Spinal cord (tissue), 10 donors: ENCODE measurements around the gene KCNJ14. TPM values are rescaled to one million over a fixed set of nuclear protein-coding genes. Genes with fewer than 3 reads are reported as not detected.
"Not testable (repeated sequence)": the region's sequence is repeated elsewhere in the genome, so short reads cannot be mapped to it uniquely, and the experiment has no call there.

ENCODE experiments used
- DNase-seq, 6 donors: peaks; one replicate each; pipeline versions ENCODE4 v3.0.0 to v3.0.0-alpha.2; 2013 to 2015; ENCODE audit warnings: low spot score in 6 of 6, low read depth in 4 of 6
- H3K27ac ChIP-seq: one replicate; pipeline ENCODE4 v1.5.1; 2013; ENCODE audit warnings: low read depth, low read length, control low read depth
- H3K27me3 ChIP-seq: one replicate; pipeline ENCODE4 v1.6.1; 2013; ENCODE audit warnings: low read length; ENCODE audit not compliant: control insufficient read depth, insufficient read depth
- H3K36me3 ChIP-seq: one replicate; pipeline ENCODE4 v1.6.1; 2013; ENCODE audit warnings: low read length; ENCODE audit not compliant: control insufficient read depth, insufficient read depth
- H3K4me1 ChIP-seq: one replicate; pipeline ENCODE4 v1.6.1; 2013; ENCODE audit warnings: low read length; ENCODE audit not compliant: control insufficient read depth, insufficient read depth
- H3K4me3 ChIP-seq: one replicate; pipeline ENCODE4 v1.5.1; 2013; ENCODE audit warnings: low read depth, low read length, control low read depth
- H3K9me3 ChIP-seq: one replicate; pipeline ENCODE4 v1.6.1; 2013; ENCODE audit warnings: low read length; ENCODE audit not compliant: control insufficient read depth, insufficient read depth
- WGBS: methylation state at CpG from one replicate; pipeline ENCODE4 v1.1.5; 2013; ENCODE audit warnings: missing lambda C conversion rate; ENCODE audit not compliant: insufficient coverage; 5-methylcytosine and 5-hydroxymethylcytosine counted together
- polyA plus RNA-seq, 2 donors: library from polyadenylated mRNA; unstranded; fragments of 120-200 nt; gene quantifications; one replicate each; pipeline ENCODE4 v1.2.1, GENCODE V29; 2013; ENCODE audit not compliant: insufficient read length in 2 of 2
- total RNA-seq, 2 donors: library from RNA; depleted of rRNA in 1 of 2; stranded (reverse); fragments of 120-200 nt in 1 of 2; fragments of >200 nt in 1 of 2; gene quantifications; one replicate each; pipeline versions ENCODE4 v1.2.3 to v1.2.4, GENCODE V29; 2013 to 2014
- donor health status: healthy.

The KCNJ14 gene
- total and polyA plus RNA-seq, 4 donors: 0.61 to 2.1 (median 1.3) TPM

DNA sequence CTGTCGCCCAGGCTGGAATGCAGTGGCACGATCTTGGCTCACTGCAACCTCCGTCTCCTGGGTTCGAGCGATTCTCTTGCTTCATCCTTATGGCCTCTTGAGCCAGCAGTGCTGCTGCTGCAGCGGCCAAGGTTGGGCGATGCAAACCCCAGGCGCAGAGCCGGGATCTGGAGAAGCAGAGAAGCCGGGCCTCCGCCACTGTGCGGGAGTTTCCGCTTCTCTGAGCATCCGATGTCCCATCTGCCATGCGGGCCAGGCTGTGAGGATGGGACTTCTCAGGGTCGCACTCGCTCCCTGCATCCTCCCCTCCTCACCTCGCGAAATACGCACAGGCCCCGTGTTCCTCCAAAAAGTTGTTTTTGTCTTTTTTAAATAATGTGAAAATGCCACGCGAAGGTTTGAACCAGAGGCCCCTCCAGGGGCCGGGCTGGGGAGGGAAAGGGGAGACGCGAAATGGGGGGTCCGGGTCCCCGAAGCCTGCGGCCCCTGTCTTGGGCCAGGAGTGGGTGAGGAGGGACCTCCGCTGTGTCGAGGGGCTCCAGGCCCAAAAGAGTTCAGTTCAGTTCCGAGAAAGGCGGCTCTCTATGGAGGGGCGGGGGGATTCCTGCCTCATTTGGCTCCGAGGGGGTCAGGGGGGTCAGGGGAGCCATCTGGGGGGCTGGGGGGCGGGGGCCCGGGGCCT, 29.7 kb downstream of the KCNJ14 start:
- Histone ChIP-seq H3K27me3 (no peaks in the 10 kb centered on the region), H3K27ac (no peak overlapping the region), H3K36me3 (peaks cover 40% of the 10 kb centered on the region), H3K4me3 (no peak overlapping the region), H3K9me3 (no peaks in the 10 kb centered on the region), H3K4me1 (peaks cover 24% of the 10 kb centered on the region)
- no peak for DNase-seq
- 70% methylated on average over 26 of the region's 37 CpGs for WGBS

DNA sequence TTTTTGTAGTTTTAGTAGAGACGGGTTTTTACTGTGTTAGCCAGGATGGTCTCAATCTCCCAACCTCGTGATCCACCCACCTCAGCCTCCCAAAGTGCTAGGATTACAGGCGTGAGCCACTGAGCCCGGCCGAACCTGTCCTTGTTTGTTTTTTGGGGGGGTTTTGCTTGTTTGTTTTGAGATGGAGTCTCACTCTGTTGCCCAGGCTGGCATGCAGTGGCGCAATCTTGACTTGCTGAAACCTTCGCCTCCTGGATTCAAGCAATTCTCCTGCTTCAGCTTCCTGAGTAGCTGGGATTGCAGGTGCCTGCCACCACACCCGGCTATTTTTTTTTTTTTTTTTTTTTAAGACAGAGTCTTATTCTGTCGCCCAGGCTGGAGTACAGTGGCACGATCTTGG, 31.3 kb downstream of the KCNJ14 start:
- H3K9me3 ChIP-seq, H3K27me3 ChIP-seq, H3K27ac ChIP-seq, H3K4me3 ChIP-seq, DNase-seq: not testable (repeated sequence)
- Histone ChIP-seq H3K4me1 (peaks cover 23% of the 10 kb centered on the region), H3K36me3 (peaks cover 47% of the 10 kb centered on the region)
- 80% methylated on average over 1 of the region's 10 CpGs for WGBS

DNA sequence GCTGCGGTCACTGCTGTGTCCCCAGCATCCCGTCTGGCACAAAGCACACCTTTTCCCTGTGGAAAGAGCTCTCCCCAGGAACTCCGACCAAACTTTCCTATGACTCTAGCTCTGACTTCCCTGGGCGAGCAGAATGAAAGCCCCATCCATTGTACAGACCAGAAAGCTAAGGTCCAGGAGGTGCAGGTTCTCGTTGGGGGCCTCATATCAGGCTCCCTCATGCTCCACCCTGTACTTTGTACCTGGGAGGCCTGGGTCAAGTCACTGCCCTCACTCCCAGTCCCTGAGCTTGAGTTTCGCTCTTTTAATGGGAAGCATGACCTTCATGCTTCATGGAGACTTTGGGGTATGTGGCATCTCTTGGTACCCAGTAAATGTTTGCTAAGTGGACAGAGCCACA, 32.2 kb downstream of the KCNJ14 start:
- DNase-seq: no peak
- H3K4me1 ChIP-seq: peaks cover 29% of the 10 kb centered on the region
- H3K4me3 ChIP-seq: no peak overlapping the region
- no peak overlapping the region for H3K27ac ChIP-seq
- peaks cover 45% of the 10 kb centered on the region for H3K36me3 ChIP-seq
- no peaks in the 10 kb centered on the region for H3K9me3 ChIP-seq
- 82% methylated on average over 6 of the region's 6 CpGs for WGBS
- H3K27me3 ChIP-seq: peaks cover 7% of the 10 kb centered on the region

DNA sequence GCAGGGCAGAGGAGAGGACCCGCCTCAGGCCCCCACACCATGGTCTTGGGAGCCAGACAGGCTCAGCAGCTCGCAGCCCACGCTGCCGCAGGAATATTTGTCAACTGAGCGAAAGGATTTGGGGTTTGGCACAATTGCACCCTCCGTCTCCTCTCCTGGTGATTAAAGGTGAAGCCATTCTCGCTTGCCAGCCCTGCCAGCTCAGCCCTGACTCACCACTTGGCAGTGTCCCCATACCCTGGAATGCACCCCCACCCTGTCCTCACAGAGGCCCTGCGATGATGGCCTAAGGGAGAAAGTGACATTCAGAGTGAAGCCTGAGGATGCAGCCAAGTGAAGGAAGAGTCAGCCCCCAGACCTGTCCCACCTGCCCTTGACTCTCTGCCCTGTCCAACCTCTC, 32.6 kb downstream of the KCNJ14 start:
- H3K27me3 ChIP-seq: peaks cover 7% of the 10 kb centered on the region
- no peak for DNase-seq
- 89% methylated on average over 5 of the region's 8 CpGs for WGBS

DNA sequence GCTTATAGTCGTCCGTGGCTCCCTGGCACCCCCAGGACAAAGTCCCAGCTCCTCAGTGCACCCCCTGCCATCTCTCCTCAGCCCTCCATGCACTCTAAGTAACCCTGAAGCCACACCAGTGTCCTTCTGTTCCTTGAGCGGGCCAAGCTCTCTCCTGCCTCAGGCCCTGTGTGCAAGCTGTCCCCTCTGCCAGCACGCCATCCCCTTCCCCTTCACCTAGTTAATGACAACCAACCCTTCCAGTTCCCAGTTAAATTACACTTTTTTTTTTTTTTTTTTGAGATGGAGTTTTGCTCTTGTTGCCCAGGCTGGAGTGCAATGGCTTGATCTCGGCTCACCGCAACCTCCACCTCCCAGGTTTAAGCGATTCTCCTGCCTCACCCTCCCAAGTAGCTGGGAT, 33.1 kb downstream of the KCNJ14 start:
- H3K4me3 ChIP-seq, H3K27ac ChIP-seq, DNase-seq, H3K27me3 ChIP-seq, H3K9me3 ChIP-seq: not testable (repeated sequence)
- WGBS: 88% methylated on average over 3 of the region's 7 CpGs
- Histone ChIP-seq H3K4me1 (peaks cover 37% of the 10 kb centered on the region), H3K36me3 (peaks cover 44% of the 10 kb centered on the region)

More for the DNA sequence above, 32.6 kb downstream of the KCNJ14 start:
- Histone ChIP-seq H3K9me3 (no peaks in the 10 kb centered on the region), H3K27ac (no peak overlapping the region), H3K4me1 (peaks cover 33% of the 10 kb centered on the region), H3K36me3 (peaks cover 44% of the 10 kb centered on the region), H3K4me3 (no peak overlapping the region)

DNA sequence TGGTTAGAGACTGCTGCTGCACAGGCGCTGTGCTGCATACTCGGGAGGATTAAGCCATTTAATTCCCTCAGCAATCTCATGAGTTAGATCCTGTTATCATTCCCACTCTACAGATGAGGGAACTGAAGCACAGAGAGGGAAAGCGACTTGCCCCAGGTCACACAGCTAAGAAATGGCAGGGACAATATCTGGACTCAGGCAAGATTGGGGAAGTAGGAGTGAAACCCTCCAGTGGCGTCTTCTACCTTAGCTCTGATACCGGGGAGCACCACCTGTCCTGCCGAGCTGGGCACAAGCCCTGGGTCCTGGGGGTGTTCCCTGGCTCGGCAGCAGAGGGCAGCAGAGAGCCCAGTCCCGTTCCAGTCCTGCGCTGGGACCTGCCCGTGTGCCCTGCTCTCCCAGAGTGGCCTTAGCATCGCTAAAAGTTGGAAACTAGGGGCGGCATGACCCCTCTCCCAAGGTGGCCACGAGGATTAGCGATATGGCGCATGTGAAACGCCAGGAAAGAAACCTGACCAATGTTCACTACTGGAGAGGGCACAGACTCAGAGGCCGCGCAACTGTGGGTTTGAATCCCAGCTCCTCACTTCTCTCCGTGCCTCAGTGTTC, 34.3 kb downstream of the KCNJ14 start:
- Histone ChIP-seq H3K36me3 (peaks cover 41% of the 10 kb centered on the region), H3K4me1 (peaks cover 43% of the 10 kb centered on the region), H3K4me3 (no peak overlapping the region), H3K27me3 (peaks cover 7% of the 10 kb centered on the region), H3K9me3 (no peaks in the 10 kb centered on the region), H3K27ac (no peak overlapping the region)
- peak in 2 of 6 donors; percentile 56 to 67 for DNase-seq
- WGBS: 28% methylated on average over 16 of the region's 19 CpGs

DNA sequence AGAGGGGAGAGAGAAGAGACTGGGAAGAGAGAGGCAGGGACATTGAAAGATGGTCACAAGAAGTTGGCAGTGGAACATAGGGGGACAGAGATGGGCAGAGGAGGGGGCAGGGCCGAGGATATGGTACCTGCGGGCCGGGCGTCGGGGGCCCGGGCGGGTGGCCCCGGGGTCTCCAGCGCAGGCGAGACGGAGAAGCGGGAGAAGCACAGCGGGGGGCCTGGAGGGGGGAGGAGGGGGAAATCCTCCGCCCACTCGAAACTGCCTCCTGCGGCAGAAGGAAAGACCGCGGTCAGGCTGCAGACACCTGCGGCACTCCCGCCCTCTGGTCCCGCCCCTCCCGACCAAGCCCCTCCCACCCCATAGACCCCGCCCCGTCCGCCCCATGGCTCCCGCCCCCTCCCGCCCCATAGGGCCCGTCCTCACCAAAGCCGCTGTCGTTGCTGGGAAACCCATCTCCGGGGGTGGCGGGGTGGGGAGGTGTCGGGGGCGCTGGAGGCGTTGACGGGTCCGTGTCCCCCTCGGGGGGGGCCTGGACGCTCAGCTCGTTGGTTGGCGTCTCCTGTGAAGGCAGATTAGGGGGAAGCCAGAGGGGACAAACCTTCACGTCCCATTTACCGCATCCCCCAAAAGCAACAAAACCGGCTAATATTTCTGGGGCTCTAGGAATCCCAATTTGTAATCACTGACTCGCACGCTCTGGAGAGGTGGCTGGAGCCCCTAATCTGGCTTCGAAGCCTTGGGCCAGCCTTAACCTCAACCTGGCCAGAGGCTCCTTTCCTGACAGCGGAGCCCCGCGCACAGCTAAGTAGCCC, 35.8 kb downstream of the KCNJ14 start:
- Histone ChIP-seq H3K4me1 (peaks cover 43% of the 10 kb centered on the region), H3K27ac (no peak overlapping the region)

DNA sequence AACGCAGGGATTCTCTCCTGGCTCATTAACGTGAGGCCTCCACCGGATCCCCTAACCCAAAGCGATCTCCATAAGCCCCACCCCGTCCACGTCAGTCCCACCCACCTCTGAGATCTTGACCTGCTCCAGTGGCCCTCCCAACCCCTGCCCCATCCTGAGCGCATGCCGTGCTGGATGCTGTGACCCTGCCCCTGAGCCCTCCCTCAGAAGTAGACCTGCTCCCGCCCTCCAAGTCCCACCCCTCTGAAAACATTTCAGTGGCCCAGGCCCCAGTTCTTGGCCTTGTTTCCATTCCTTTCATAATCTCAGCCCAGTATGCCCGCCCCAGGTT, 36.4 kb downstream of the KCNJ14 start:
- peaks cover 7% of the 10 kb centered on the region for H3K27me3 ChIP-seq
- 29% methylated on average over 10 of the region's 10 CpGs for WGBS
- H3K4me3 ChIP-seq: no peak overlapping the region

More for the DNA sequence above, 35.8 kb downstream of the KCNJ14 start:
- H3K9me3 ChIP-seq: no peaks in the 10 kb centered on the region
- DNase-seq: no peak
- H3K27me3 ChIP-seq: peaks cover 7% of the 10 kb centered on the region
- peaks cover 34% of the 10 kb centered on the region for H3K36me3 ChIP-seq
- no peak overlapping the region for H3K4me3 ChIP-seq
- WGBS: 12% methylated on average over 26 of the region's 50 CpGs

DNA sequence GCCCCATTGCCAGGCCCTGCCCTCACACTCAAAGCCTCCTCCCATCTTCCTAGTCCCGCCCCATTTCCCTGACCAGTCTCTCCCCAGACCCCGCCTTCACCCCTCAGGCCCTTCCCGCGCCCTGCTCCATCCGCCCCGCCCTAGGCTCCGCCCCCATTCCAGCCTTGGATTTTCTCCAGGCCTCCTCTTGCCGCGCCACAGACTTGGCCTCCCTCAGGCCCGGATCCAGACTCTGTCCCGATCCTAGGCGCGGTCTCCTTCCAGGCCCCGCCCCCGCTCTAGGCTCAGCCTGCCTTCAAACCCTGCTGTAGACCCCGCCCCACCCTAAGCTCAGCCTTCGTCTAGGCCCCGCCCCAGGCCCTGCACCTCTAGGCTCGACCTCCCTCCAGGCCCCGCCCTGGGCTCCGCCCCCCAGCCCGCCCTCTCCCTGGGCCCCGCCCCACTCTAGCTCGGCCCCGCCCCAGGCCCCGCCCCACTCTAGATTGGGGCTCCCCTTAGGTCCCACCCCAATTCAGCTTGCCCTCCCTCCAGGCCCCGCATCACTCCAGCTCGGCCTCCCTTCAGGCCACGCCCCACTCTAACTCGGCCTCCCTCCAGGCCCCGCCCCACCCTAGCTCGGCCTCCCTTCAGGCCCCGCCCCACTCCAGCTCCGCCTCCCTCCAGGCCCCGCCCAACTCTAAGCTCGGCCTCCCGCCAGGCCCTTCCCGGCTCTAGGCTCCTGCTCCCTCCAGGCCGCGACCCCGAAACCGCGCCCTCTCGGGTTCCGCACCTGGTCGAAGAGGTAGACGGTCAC, 37.7 kb downstream of the KCNJ14 start:
- peak overlapping the region; percentile 47 for H3K27ac ChIP-seq
- 3% methylated on average over 40 of the region's 47 CpGs for WGBS
- peaks cover 7% of the 10 kb centered on the region for H3K27me3 ChIP-seq

More for the DNA sequence above, 36.4 kb downstream of the KCNJ14 start:
- peaks cover 43% of the 10 kb centered on the region for H3K4me1 ChIP-seq
- H3K27ac ChIP-seq: no peak overlapping the region
- DNase-seq: no peak
- peaks cover 29% of the 10 kb centered on the region for H3K36me3 ChIP-seq
- H3K9me3 ChIP-seq: no peaks in the 10 kb centered on the region

More for the DNA sequence above, 37.7 kb downstream of the KCNJ14 start:
- DNase-seq: peak in 2 of 6 donors; percentile 86 to 91
- Histone ChIP-seq H3K4me1 (peaks cover 53% of the 10 kb centered on the region), H3K36me3 (peaks cover 36% of the 10 kb centered on the region), H3K4me3 (peak overlapping the region; percentile 48), H3K9me3 (no peaks in the 10 kb centered on the region)
